Measurements from ENCODE around the gene PRM1.

GRCh38 chr16:11258553-11259492 is 22.3 kb downstream of the PRM1 start:
- TF ChIP-seq CTCF (IDR thresholded peaks at IDR 0.05 in 8 of 11, conservative IDR thresholded peaks at IDR 0.05 in 3 of 11) = peak in 1 of 11 experiments; percentile 10
- TF ChIP-seq POLR2A (IDR thresholded peaks at IDR 0.05) = peak in 1 of 3 donors; percentile 16

Data from spleen (tissue), 7 donors.